Measurements from ENCODE around the gene DENND5B. TPM values are rescaled to one million over a fixed set of nuclear protein-coding genes. Genes with fewer than 3 reads are reported as not detected.

Gene DENND5B
- total and polyA plus RNA-seq, 10 of the 15 experiments (the other 5 are each of a cell fraction or from before 2014, with no cell fraction given) = 0.39 to 32.5 (median 20.6) TPM

GRCh38 chr12:31387466-31387865 lies 203.5 kb downstream of the DENND5B start:
- H3K4me1 ChIP-seq (ENCODE audit: control insufficient read depth, insufficient read depth, low read length) = no peaks in the 10 kb centered on the region
- SMC1A ChIA-PET (ENCODE audit: uncharacterized antibody, unreplicated experiment) = interaction anchor here (0.6 kb wide), 1 partner anchor 249 kb away, joined by 3 read pairs; no protein-coding TSS in a partner anchor
- no peak overlapping the region for H3K4me3 ChIP-seq
- DNase-seq (ENCODE audit: low read depth, low spot score) = no peak
- POLR2A ChIA-PET = no interaction called here
- no peaks in the 10 kb centered on the region for H3K9me3 ChIP-seq (replicated peaks; ENCODE audit: control insufficient read depth, insufficient read depth, low read length)
- 91% methylated on average over 8 of the region's 8 CpGs for WGBS (ENCODE audit: insufficient coverage, insufficient replicate concordance, low lambda C conversion rate, missing lambda C conversion rate)
- peaks cover 0 to 6% of the 10 kb centered on the region in 2 experiments; a peak in 2 of 4 replicates for H3K36me3 ChIP-seq (ENCODE audit: control insufficient read depth in 2 of 2, insufficient read depth in 2 of 2, low read length in 1 of 2)
- RAD21 ChIA-PET (ENCODE audit: unreplicated experiment) = no interaction called here
- FAIRE-seq = no peak
- intact Hi-C loops (cut with micrococcal nuclease; ENCODE audit: unreplicated experiment) (no loop called here), in situ Hi-C loops (cut with MboI) (no loop called here)
- no peaks in the 10 kb centered on the region for H3K27me3 ChIP-seq (replicated peaks in 1 of 2; ENCODE audit: control insufficient read depth in 2 of 2, insufficient read depth in 2 of 2, low read length in 1 of 2)
- H3K9ac ChIP-seq (ENCODE audit: control insufficient read depth, insufficient read depth, low read length) = no peak overlapping the region
- no peak for ATAC-seq
- no peaks in the 10 kb centered on the region for H4K20me1 ChIP-seq (ENCODE audit: control insufficient read depth, insufficient read depth)
- no peaks in the 10 kb centered on the region for H3K79me2 ChIP-seq (ENCODE audit: control insufficient read depth, insufficient read depth, low read length)
- H3K27ac ChIP-seq (ENCODE audit: control insufficient read depth, insufficient read depth) = no peak overlapping the region
- CTCF ChIA-PET = interaction anchor here (0.6 kb wide), 1 partner anchor 36 kb away, joined by 3 read pairs; no protein-coding TSS in a partner anchor
- no peak overlapping the region for H3K4me2 ChIP-seq (ENCODE audit: control insufficient read depth, insufficient read depth)
- no peak overlapping the region for H2AFZ ChIP-seq (ENCODE audit: control insufficient read depth, low read depth, low read length)
- no TSS peak for BruUV-seq (replicated peaks)
- TF ChIP-seq MXI1 (IDR thresholded peaks at IDR 0.05; ENCODE audit: low read depth, low read length) (no peak), NBN (IDR thresholded peaks at IDR 0.05) (no peak), RAD21 (IDR thresholded peaks at IDR 0.05; ENCODE audit: insufficient read depth, low read depth, low read length) (no peak), JUND (IDR thresholded peaks at IDR 0.05; ENCODE audit: low read depth, low read length) (no peak), E2F8 (IDR thresholded peaks at IDR 0.05; ENCODE audit: low read depth, partially characterized antibody) (no peak), HCFC1 (IDR thresholded peaks at IDR 0.05; ENCODE audit: low read length) (no peak)

Measured in GM12878 (cell line).